GM15510 (cell line): ENCODE measurements around the gene MYO3B.

Source experiments
- POLR2A ChIP-seq: IDR thresholded peaks from 3 replicates; pipeline ENCODE4 v1.6.1; 2011; ENCODE audit warnings: borderline replicate concordance; ENCODE audit not compliant: insufficient read length; ENCODE audit errors: extremely low read depth

Gene MYO3B

DNA sequence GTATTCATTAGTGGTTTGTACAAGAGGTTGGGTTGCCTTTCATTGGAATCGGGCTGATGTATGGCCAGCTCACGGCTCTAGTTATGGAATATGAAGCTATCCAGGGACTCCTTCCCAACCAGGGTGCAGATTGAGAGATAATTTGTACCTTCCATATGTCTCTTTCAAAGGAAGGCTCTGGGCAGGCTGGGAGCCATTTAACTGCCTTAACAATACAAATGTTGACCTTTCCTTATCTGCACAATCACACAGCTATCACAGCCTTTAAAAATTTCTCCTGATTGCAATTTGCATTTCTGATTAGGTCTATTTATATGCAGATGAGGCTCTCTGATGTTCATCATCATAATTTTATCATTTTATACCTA lies 58.7 kb downstream of the MYO3B start:
- no peak for TF ChIP-seq POLR2A

DNA sequence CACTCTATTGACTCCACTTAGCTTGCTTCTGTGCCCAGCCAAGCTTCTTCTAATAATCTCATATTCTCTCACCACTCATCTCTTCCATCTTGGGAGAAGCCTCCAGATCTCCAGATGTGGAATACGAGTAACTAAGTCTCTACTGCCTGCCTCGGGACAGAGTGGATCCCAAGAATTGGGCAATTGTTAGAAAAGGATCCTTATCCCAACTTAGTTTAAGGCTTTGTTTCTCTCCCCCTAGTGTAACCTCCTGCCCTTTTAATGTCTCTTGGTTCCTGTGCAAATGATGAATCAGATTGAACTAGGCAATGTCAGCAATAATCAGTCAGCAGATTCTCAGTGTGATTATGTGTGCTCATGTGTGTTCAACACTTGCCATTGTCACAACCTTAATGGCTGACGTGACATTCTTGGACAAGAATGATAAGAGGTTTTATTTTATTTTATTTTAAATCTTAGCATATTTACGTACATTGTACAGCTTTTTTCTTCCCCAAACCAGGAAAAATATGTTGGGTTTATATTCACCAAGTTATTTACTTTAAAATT lies 59.7 kb downstream of the MYO3B start:
- no peak for TF ChIP-seq POLR2A

DNA sequence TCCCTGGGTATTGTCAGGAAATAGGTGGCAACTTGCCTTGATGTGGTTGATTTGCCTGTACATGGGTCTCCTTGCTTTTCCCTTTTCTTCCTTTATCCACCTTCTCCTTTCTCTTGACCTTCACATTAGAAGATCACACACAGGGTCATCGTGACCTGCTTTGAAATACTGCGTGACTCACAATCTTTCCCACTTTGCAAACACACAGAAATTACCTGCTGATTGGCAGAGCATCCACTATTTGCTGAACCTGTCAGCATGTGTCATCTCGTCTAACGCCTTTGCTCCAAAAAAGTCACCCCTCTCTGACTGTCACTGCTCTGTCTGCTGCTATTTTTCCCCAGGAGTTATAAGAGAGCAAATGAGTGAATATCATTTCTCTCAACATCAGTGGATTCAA lies 60.8 kb downstream of the MYO3B start:
- no peak for TF ChIP-seq POLR2A

DNA sequence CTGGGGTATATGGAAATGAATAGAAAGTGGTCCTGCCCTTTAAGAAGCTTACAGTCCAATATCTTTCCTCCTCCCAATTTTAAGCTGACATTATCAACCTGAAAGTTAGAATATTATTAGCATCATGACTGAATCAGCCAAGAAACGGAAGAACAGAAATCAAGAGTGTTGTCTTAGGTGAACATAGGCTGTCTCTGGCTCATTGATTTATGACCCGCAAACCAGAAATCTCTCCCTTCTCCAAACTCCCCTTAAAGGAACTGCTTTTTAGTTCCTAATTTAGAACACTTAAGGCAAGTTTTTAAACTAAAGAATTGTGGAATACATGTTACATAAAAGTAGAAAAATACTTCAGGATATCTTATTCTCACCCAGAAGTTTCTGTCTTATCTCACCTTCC lies 62.7 kb downstream of the MYO3B start:
- TF ChIP-seq POLR2A, result no peak

DNA sequence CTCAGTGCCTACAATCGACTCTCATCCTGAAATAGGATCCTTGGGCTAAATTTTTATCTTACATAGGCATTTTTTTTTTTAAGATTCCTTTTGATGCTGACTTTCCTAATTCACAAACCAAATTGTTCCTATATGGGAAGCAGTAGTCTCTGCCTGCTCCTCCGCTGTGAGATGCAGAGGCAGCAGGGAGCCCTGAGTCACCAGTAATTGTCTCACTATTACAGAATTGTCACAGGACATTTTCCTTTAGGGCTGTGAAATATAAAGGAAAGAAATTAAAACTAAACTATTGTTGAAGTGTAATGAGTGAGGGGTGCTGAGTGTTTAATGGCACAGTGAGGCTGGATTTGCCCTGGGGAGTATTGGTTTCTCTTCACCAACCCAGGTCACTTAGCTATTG lies 63.8 kb downstream of the MYO3B start:
- no peak for TF ChIP-seq POLR2A

DNA sequence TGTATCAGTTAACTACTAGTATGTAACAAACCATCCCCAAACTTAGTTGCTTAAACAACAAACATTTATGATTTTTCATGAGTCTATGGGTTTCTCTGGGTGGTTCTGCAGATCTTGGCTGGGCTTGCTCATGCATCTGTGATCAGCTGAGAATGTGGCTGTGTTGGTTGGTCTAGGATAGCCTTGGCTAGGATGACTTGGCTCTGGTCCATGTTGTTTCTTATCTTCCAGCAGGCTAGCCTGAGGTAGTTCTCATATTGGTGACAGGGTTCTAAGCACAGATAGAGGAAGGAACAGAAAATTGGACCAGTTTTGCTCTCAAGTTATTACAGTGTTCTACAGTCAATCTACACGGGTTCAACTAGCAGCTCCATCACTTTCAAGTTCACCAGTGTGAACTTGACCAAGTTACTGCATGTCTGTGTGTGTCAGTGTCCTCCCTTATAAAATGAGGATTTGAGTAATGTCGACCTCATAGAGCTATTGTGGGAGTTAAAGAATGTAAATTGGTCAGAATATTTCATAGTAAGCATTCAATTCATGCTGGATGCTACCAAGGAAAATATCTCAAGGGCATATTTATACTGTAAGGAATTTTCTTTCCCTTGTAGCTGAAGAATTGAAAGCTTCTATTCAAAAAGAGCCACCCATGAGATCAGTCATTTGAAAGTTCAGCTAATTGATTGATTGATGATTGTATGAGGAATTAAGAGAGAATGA lies 65.3 kb downstream of the MYO3B start:
- no peak for TF ChIP-seq POLR2A

DNA sequence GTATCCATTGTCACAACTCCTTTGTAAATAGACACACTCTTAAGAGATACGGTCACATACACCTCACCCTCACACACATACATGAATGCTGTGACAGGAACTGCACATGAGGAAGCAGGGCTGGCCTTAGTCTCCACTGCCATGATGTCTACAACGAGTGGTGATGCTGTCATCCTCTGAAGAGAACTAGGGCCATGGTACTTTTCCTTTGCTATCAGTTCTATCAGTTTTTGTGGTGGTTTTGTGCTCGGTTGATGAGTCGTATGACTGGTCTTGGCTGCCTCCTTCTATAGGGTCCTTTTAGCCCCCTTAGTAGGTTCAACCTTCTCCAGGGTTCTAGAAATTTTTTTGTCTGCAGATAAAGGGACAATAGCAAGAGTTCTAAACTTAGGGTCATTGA lies 66.0 kb downstream of the MYO3B start:
- TF ChIP-seq POLR2A, result no peak

DNA sequence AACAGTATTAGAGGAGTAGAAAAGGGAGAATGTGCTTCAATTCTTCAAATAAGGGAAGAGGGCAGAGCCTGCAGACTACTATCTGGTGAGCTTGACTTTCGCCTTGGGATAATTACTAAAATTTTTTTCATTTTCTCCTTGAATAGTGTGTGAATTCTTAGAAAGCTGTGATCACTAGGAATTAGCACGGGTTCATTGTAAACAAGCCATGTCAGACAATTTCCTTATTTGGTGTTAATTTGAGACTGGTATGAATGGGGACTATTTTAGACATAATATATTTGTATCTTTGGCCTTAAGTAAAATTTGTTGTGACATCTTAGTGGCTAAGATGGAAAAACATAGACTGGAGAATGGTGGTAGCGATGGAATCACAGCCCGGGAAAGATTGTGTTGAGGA lies 66.6 kb downstream of the MYO3B start:
- no peak for TF ChIP-seq POLR2A

DNA sequence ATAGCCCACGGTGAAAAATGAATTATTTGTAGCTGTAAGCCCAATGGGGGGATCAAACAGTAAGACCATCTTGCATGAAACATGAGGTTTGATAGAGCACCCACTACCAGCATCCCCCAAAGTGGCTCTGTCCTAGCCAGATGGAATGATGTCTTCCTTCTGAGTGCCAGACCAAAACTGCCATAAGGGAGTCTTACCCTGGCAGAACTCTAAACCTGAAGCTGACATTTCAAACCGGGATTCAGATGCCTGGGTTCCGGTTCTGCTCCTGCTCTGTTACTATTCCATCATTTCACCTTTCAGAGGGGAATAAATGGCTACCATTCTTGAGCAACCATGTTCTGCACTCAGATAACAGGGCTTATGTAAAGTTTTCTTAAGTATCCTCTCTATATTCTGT lies 67.4 kb downstream of the MYO3B start:
- TF ChIP-seq POLR2A, result no peak

DNA sequence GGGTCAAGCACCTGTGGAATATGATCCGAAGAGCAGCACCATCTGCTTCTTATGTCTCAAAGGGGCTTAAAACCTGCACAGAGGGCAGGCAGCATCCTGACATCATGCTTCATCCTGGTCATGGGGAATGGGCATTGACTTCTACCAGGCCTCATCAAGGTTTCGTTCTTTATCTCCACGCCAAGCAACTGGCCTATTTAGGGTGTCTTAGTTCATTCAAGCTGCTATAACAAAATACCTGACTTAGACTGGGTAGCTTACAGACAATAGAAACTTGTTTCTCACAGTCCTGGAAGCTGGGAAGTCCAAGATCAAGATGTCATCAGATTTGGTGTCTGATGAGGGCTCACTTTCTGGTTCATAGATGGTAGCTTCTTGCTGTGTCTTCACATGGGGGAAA lies 69.4 kb downstream of the MYO3B start:
- no peak for TF ChIP-seq POLR2A

DNA sequence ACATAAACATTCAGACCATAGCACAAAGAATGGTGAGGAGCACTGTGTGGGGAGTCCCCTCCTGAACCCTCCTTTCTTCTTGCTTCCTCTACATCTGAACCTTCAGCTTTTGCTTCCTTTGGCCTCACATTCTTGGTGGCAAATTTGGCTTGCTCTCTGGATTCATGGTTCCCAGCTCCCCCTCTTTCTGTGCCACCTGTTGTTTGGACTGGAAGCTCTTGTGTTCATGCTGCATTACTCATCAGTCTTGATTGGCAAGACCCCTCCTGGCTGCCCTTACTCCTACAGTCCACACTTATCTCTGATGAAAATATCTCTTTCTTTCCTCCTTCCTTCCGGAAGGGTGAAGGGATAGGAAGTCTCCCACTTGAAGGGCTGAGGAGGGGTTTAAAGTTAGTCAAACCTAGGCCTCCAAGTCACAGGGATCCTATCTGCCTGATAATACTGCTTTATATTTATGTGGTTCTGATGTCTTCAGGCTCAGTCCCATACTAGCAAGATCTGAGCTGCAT lies 70.0 kb downstream of the MYO3B start:
- no peak for TF ChIP-seq POLR2A

DNA sequence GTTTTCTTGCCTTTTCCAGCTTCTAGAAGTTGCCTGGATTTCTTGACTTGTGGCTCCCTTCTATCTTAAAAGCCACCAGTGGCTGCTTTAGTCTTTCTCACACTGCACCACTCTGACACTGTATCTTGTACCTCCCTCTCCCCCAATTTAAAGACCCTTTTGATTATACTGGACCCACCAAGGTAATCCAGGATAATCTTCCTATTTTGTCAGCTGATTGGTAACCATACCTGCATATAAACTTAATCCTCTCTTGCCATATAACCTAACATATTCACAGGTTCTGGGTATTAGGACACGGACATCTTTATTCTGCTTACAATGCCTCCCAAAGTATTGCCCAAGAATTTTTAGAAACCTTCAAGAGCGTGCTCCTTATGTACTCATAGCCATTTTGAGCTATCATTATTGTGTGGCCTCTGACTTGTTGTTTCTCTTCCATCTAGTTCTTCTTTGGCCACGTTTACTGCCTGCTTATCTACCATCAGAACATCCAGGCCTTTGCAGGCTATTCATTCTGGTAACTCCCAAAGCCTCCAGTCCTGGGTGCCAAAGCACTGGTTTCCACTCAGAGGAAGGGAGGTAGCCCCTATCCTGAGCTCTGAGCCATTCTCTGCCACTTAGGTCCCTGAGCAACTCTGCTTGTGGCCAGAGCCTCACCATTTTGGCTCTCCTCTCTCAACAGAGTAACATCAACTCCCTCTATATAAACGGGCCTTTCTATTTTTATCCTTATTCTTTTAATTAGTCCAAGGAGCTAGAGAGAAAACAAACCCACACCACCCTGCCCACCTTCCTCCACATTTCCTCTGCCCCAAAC lies 70.8 kb downstream of the MYO3B start:
- no peak for TF ChIP-seq POLR2A

DNA sequence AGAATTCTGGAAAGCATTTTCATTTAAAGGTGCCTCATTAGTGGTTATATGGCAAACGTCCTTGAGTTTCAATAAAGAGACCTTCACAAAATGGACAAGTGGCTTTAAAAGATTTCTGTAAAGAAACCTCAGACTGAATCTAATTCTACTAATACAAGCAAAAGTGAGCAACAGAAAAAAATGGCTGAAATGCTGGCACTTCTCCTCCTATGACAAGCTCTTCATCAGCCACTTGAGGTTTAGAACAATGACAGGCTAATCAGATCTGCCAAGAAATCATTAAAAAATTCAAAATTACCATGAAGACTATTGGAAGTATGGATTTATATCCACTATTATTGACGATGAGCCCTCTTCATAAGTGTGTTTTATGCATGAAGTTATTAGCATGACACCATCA lies 71.8 kb downstream of the MYO3B start:
- no peak for TF ChIP-seq POLR2A

DNA sequence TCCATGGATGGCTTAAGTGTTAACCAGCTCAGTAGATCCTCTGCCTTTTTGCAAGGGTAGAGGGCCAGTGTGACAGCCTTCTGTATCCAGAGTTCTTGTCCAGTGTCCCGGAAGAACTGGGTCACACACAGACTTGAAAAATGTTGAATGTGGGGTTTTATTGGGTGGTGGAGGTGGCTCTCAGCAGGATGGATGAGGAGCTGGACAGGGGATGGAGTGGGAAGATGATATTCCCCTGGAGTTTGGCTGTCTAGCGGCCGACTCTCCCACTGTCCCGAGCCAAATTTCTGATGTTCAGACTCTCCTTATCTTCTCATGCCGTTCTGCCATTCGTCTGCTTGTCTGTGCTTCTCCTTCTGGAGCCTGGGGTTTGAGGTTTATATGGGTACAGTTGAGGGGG lies 72.6 kb downstream of the MYO3B start:
- TF ChIP-seq POLR2A, result no peak

DNA sequence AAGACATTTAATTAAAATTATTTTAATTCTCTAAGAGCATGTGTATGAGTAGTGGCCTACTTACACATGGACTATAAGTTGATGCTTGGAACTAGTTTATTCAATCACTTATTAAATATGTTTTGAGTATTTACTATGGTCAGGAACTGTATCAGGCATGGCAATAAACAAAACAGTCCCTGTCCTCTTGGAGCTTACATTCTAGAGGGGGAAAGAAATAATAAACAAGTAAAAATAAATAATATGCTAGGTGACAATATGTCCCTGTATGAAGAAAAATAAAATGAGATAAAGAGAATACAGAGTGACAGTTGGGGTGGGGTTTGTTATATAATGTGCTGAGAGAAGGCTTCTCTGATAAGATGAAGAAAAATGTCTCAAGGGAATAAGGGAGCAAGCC lies 74.5 kb downstream of the MYO3B start:
- no peak for TF ChIP-seq POLR2A
